HCT116 (cell line): ENCODE results near the gene ST14. TPM values are rescaled to one million over a fixed set of nuclear protein-coding genes. Genes with fewer than 3 reads are reported as not detected.

ENCODE experiments used
- ATAC-seq: fragments of 200-7000 bp; cut with Tn5 transposase; 2 replicates; pipeline ENCODE4 v1.9.1; 2020; ENCODE audit warnings: mild to moderate bottlenecking, moderate library complexity
- BruUV-seq: library from RNA; stranded (reverse); fragments of 400-500 nt; replicated peaks from 2 replicates; lab custom pipeline; 2021; lab: Mats Ljungman, UMichigan
- CTCF ChIA-PET: fragments of 300-600 bp; sonication (Branson Sonifier 250); formaldehyde crosslinking; loops from one replicate; lab custom pipeline; 2021; ENCODE audit warnings: antibody characterized with exemption; lab: Charles Lee
- POLR2A ChIA-PET: fragments of 300-600, 350-600 bp; sonication (Branson Sonifier 250); formaldehyde crosslinking; loops from one replicate; lab custom pipeline; 2021; ENCODE audit warnings: antibody characterized with exemption; lab: Charles Lee
- RAD21 ChIA-PET, 2 experiments: fragments of 300-600 bp; sonication (Branson Sonifier 250); formaldehyde crosslinking; loops; one replicate each; lab custom pipeline; 2023; ENCODE audit warnings: low total read pairs in 2 of 2; ENCODE audit not compliant: uncharacterized antibody in 2 of 2, unreplicated experiment in 2 of 2, low non-redundant PET in 1 of 2; lab: Charles Lee
- DNase-seq: peaks from one replicate; pipeline ENCODE4 v3.0.0-alpha.2; 2010; ENCODE audit warnings: low read depth, low spot score
- H2AFZ ChIP-seq: fragments of 200-600 bp; shearing (Covaris generic), sonication (generic); 2 replicates; pipeline ENCODE4 v1.6.1; 2017; ENCODE audit warnings: low read depth, mixed run types, mixed read lengths, antibody characterized with exemption, low read length; ENCODE audit not compliant: poor library complexity, severe bottlenecking
- H3K27ac ChIP-seq: 2 replicates; pipeline ENCODE4 v1.5.1; 2012; ENCODE audit warnings: low read depth, low read length
- H3K27me3 ChIP-seq: fragments of 200-600 bp; sonication (generic); 2 replicates; pipeline ENCODE4 v1.6.1; 2016; ENCODE audit warnings: mixed run types, low read length, mixed read lengths; ENCODE audit not compliant: insufficient read depth
- H3K36me3 ChIP-seq, 2 experiments: fragments of 200-500 bp in 1 of 2; fragments of 200-600 bp in 1 of 2; sonication (Bioruptor generic) in 1 of 2; sonication (generic) in 1 of 2; 2 replicates each; pipeline versions ENCODE4 v1.5.1 to v1.6.1; 2014 to 2016; ENCODE audit warnings: low read length in 2 of 2, inconsistent platforms in 1 of 2, mixed read lengths in 1 of 2, mixed run types in 1 of 2; ENCODE audit not compliant: insufficient read depth in 2 of 2, control insufficient read depth in 1 of 2
- H3K4me1 ChIP-seq, 2 experiments: fragments of 200-600 bp in 1 of 2; sonication (generic) in 1 of 2; 2 replicates each; pipeline versions ENCODE4 v1.5.1 to v1.6.1; 2012 to 2017; ENCODE audit warnings: low read length in 2 of 2, inconsistent platforms in 1 of 2, mild to moderate bottlenecking in 1 of 2, mixed read lengths in 1 of 2, mixed run types in 1 of 2, moderate library complexity in 1 of 2; ENCODE audit not compliant: insufficient read depth in 2 of 2, control insufficient read depth in 1 of 2
- H3K4me2 ChIP-seq: fragments of 200-600 bp; sonication (generic); 2 replicates; pipeline ENCODE4 v1.6.1; 2017; ENCODE audit warnings: mixed run types, low read length, mixed read lengths
- H3K4me3 ChIP-seq, 2 experiments: fragments of 200-600 bp in 1 of 2; sonication (generic) in 1 of 2; replicated peaks in 1 of 2; 2 replicates each; pipeline ENCODE4 v1.5.1; 2011 to 2016; ENCODE audit warnings: low read length in 2 of 2, control low read depth in 1 of 2, low read depth in 1 of 2, mild to moderate bottlenecking in 1 of 2, mixed read lengths in 1 of 2, mixed run types in 1 of 2
- H3K79me2 ChIP-seq: fragments of 200-600 bp; sonication (generic); 2 replicates; pipeline ENCODE4 v1.6.1; 2017; ENCODE audit warnings: mild to moderate bottlenecking, mixed run types, low read length, moderate library complexity, mixed read lengths; ENCODE audit not compliant: insufficient read depth
- H3K9ac ChIP-seq: fragments of 200-600 bp; sonication (generic); 2 replicates; pipeline ENCODE4 v1.6.1; 2016; ENCODE audit warnings: low read length, mixed read lengths
- H3K9me2 ChIP-seq: fragments of 200-600 bp; sonication (generic), shearing (Covaris generic); 2 replicates; pipeline ENCODE4 v1.6.1; 2017; ENCODE audit warnings: mixed run types, mild to moderate bottlenecking, moderate library complexity; ENCODE audit not compliant: insufficient read depth
- H3K9me3 ChIP-seq, 2 experiments: fragments of 200-500 bp in 1 of 2; fragments of 200-600 bp in 1 of 2; sonication (Bioruptor generic) in 1 of 2; sonication (generic) in 1 of 2; 2 replicates each; pipeline ENCODE4 v1.6.1; 2014 to 2017; ENCODE audit warnings: low read length in 2 of 2, mixed read lengths in 2 of 2, inconsistent platforms in 1 of 2, low read depth in 1 of 2, mild to moderate bottlenecking in 1 of 2, mixed run types in 1 of 2, moderate library complexity in 1 of 2; ENCODE audit not compliant: control insufficient read depth in 1 of 2, insufficient read depth in 1 of 2
- H4K20me1 ChIP-seq: fragments of 200-600 bp; sonication (generic), shearing (Covaris generic); 2 replicates; pipeline ENCODE4 v1.6.1; 2017; ENCODE audit warnings: mixed run types, mild to moderate bottlenecking, moderate library complexity; ENCODE audit not compliant: insufficient read depth
- CEBPB ChIP-seq: IDR thresholded peaks from 2 replicates; pipeline ENCODE4 v1.6.1; 2012; ENCODE audit warnings: low read depth
- EZH2 ChIP-seq: fragments of 200-600 bp; sonication (generic); IDR thresholded peaks from 2 replicates; pipeline ENCODE4 v1.6.1; 2017; ENCODE audit warnings: antibody characterized with exemption, mixed run types
- EZH2phosphoT487 ChIP-seq: fragments of 200-600 bp; IDR thresholded peaks from 2 replicates; pipeline ENCODE4 v1.6.1; 2018; ENCODE audit warnings: antibody characterized with exemption, borderline replicate concordance
- POLR2A ChIP-seq: IDR thresholded peaks from 2 replicates; pipeline ENCODE4 v1.7.0; 2011; ENCODE audit warnings: borderline replicate concordance; ENCODE audit not compliant: insufficient read depth, insufficient read length; ENCODE audit errors: extremely low read depth
- RAD21 ChIP-seq: IDR thresholded peaks from 2 replicates; pipeline ENCODE4 v1.6.1; 2012; ENCODE audit warnings: low read depth, mild to moderate bottlenecking
- SRF ChIP-seq: IDR thresholded peaks from 2 replicates; pipeline ENCODE4 v1.6.1; 2012; ENCODE audit warnings: low read depth
- TCF7L2 ChIP-seq: IDR thresholded peaks from 2 replicates; pipeline ENCODE4 v1.7.0; 2011; ENCODE audit warnings: borderline replicate concordance, inconsistent platforms; ENCODE audit not compliant: insufficient read depth, insufficient read length; ENCODE audit errors: extremely low read depth
- YY1 ChIP-seq: IDR thresholded peaks from 2 replicates; pipeline ENCODE4 v1.6.1; 2011; ENCODE audit warnings: low read length, low read depth, moderate library complexity, mild to moderate bottlenecking; ENCODE audit not compliant: insufficient replicate concordance; ENCODE audit errors: extremely low read depth
- ZBTB33 ChIP-seq: IDR thresholded peaks from 2 replicates; pipeline ENCODE4 v1.6.1; 2011; ENCODE audit warnings: mild to moderate bottlenecking, low read length, moderate library complexity; ENCODE audit not compliant: insufficient replicate concordance; ENCODE audit errors: extremely low read depth
- ZFX ChIP-seq: fragments of 450-650 bp; IDR thresholded peaks from 2 replicates; pipeline ENCODE4 v1.6.1; 2017
- ZNF274 ChIP-seq: fragments of 200-500 bp; sonication (Bioruptor generic); IDR thresholded peaks from 2 replicates; pipeline ENCODE4 v1.6.1; 2014; ENCODE audit warnings: mild to moderate bottlenecking, low read depth, low read length, inconsistent platforms
- intact Hi-C: fragments of 100-400 bp; cut with micrococcal nuclease; formaldehyde crosslinking; loops from 2 replicates; pipeline ENCODE4 v1.10.0; 2022
- total RNA-seq: library from RNA; stranded (reverse); gene quantifications from one replicate; pipeline ENCODE4 v1.2.1, GENCODE V29; 2021; ENCODE audit not compliant: unreplicated experiment
- TF ChIP-seq, protein P1 (sequence below): IDR thresholded peaks from 2 replicates; pipeline ENCODE4 v1.6.1; 2012
- TF ChIP-seq, protein P2 (sequence below): IDR thresholded peaks from 2 replicates; pipeline ENCODE4 v1.6.1; 2012

The ST14 gene
- total RNA-seq, 1 experiment from 2014 or later = 107 TPM

GRCh38 chr11:130220311-130221035, 60.9 kb downstream of the ST14 start:
- H3K4me1 ChIP-seq = no peaks in the 10 kb centered on the region
- H3K4me2 ChIP-seq = no peak overlapping the region
- DNase-seq = no peak
- no peak for ATAC-seq
- H3K27ac ChIP-seq = no peak overlapping the region
- H3K9me3 ChIP-seq = no peaks in the 10 kb centered on the region
- ChIA-PET RAD21 (no interaction called here), POLR2A (no interaction called here), CTCF (no interaction called here)
- no peaks in the 10 kb centered on the region for H3K36me3 ChIP-seq
- intact Hi-C loops = no loop called here
- no peak overlapping the region for H3K4me3 ChIP-seq
- TF ChIP-seq ZBTB33 (no peak), RAD21 (no peak), ZFX (no peak), EZH2 (no peak), CEBPB (no peak), ZNF274 (no peak), TCF7L2 (no peak), POLR2A (no peak), YY1 (no peak), SRF (no peak), EZH2phosphoT487 (no peak)
- TF ChIP-seq, protein P1, sequence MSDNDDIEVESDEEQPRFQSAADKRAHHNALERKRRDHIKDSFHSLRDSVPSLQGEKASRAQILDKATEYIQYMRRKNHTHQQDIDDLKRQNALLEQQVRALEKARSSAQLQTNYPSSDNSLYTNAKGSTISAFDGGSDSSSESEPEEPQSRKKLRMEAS = no peak
- TF ChIP-seq, protein P2, sequence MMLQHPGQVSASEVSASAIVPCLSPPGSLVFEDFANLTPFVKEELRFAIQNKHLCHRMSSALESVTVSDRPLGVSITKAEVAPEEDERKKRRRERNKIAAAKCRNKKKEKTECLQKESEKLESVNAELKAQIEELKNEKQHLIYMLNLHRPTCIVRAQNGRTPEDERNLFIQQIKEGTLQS = no peak
- no peaks in the 10 kb centered on the region for H3K27me3 ChIP-seq
- no peaks in the 10 kb centered on the region for H4K20me1 ChIP-seq
- no peaks in the 10 kb centered on the region for H3K79me2 ChIP-seq
- no peak overlapping the region for H3K9ac ChIP-seq
- no peaks in the 10 kb centered on the region for H3K9me2 ChIP-seq
- H2AFZ ChIP-seq = no peak overlapping the region
- no TSS peak for BruUV-seq
